SK-N-SH treated with all-trans-retinoic acid at 6 μM for 48 hours (cell line): ENCODE results near the gene ERGIC1.

Experiments used
- ARNTL ChIP-seq: fragments of 450-650 bp; formaldehyde crosslinking; IDR thresholded peaks from 2 replicates; pipeline ENCODE4 v1.5.0; 2020; ENCODE audit warnings: low read depth, mild to moderate bottlenecking, moderate library complexity, borderline replicate concordance
- BACH2 ChIP-seq: fragments of 250-450 bp; sonication (Bioruptor Pico); IDR thresholded peaks from 2 replicates; pipeline ENCODE4 v1.9.0; 2021; ENCODE audit warnings: mild to moderate bottlenecking, borderline replicate concordance
- ESRRG ChIP-seq: fragments of 250-450 bp; sonication (Bioruptor Pico); IDR thresholded peaks from 2 replicates; pipeline ENCODE4 v1.6.1; 2021; ENCODE audit warnings: mild to moderate bottlenecking
- GLIS3 ChIP-seq: fragments of 250-450 bp; sonication (Bioruptor Pico); IDR thresholded peaks from 2 replicates; pipeline ENCODE4 v1.5.0; 2020; ENCODE audit warnings: mild to moderate bottlenecking, moderate library complexity
- ISL1 ChIP-seq: fragments of 250-450 bp; sonication (Bioruptor Pico); IDR thresholded peaks from 2 replicates; pipeline ENCODE4 v2.1.2; 2022; ENCODE audit warnings: mild to moderate bottlenecking, moderate library complexity
- OSR1 ChIP-seq: fragments of 250-450 bp; sonication (Bioruptor Pico); IDR thresholded peaks from 2 replicates; pipeline ENCODE4 v1.8.0; 2022; ENCODE audit warnings: moderate library complexity, mild to moderate bottlenecking, inconsistent platforms
- SNAI2 ChIP-seq: fragments of 250-450 bp; sonication (Bioruptor Pico); IDR thresholded peaks from 2 replicates; pipeline ENCODE4 v1.5.0; 2020; ENCODE audit warnings: mild to moderate bottlenecking, moderate library complexity
- TOX ChIP-seq: fragments of 250-450 bp; sonication (Bioruptor Pico); IDR thresholded peaks from 2 replicates; pipeline ENCODE4 v1.8.0; 2021; ENCODE audit warnings: mild to moderate bottlenecking, moderate library complexity, borderline replicate concordance
- ZFP3 ChIP-seq: fragments of 250-450 bp; sonication (Bioruptor Pico); IDR thresholded peaks from 2 replicates; pipeline ENCODE4 v1.5.0; 2020; ENCODE audit warnings: mild to moderate bottlenecking, moderate library complexity
- ZFP30 ChIP-seq: fragments of 450-650 bp; formaldehyde crosslinking; IDR thresholded peaks from 2 replicates; pipeline ENCODE4 v1.5.0; 2022; ENCODE audit warnings: mild to moderate bottlenecking, moderate library complexity
- TF ChIP-seq, protein P1 (sequence below): fragments of 250-450 bp; sonication (Bioruptor Pico); IDR thresholded peaks from 2 replicates; pipeline ENCODE4 v1.8.0; 2020; ENCODE audit warnings: mild to moderate bottlenecking, moderate library complexity, borderline replicate concordance
- TF ChIP-seq, protein P2 (sequence below): fragments of 250-450 bp; sonication (Bioruptor Pico); IDR thresholded peaks from 2 replicates; pipeline ENCODE4 v1.5.1; 2020; ENCODE audit warnings: low read depth, mild to moderate bottlenecking, moderate library complexity

DNA sequence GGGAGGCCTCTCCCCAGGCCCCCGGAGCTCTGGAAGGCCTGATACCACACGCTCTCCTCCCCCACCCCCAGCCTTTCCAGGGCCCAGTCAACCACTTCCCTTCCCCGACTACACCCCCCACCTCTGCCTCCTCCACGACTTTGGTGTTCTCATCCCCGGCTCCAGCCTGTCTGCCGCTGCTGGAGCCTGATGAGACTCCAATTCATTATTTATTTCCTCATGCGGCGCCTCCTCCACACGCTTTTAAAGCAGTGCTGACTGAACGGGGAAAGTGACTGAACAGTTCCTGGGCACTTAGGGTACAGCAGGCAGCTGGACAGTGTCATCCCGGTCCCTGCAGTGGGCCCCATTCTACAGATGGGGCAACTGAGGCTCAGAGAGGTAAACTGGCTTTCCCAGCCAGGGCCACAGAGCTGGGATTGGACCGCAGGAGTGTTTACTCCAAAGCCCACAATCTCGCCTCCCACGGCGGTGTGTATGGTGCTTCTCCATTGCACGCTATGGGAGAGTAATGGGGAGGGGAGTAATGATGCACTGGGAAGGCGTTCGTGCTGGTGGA lies 109.3 kb downstream of the ERGIC1 start:
- no peak for TF ChIP-seq BACH2 (CRISPR knock-in tag)
- TF ChIP-seq ARNTL (CRISPR knock-in tag): no peak
- no peak for TF ChIP-seq OSR1 (CRISPR knock-in tag)
- peak; percentile 58; the same call in 1 of the 2 replicates for TF ChIP-seq ZFP3 (CRISPR knock-in tag)
- no peak for TF ChIP-seq ESRRG (CRISPR knock-in tag)
- peak; percentile 70 for TF ChIP-seq ISL1 (CRISPR knock-in tag)
- TF ChIP-seq SNAI2 (CRISPR knock-in tag): no peak
- no peak for TF ChIP-seq TOX (CRISPR knock-in tag)
- TF ChIP-seq, protein P1, sequence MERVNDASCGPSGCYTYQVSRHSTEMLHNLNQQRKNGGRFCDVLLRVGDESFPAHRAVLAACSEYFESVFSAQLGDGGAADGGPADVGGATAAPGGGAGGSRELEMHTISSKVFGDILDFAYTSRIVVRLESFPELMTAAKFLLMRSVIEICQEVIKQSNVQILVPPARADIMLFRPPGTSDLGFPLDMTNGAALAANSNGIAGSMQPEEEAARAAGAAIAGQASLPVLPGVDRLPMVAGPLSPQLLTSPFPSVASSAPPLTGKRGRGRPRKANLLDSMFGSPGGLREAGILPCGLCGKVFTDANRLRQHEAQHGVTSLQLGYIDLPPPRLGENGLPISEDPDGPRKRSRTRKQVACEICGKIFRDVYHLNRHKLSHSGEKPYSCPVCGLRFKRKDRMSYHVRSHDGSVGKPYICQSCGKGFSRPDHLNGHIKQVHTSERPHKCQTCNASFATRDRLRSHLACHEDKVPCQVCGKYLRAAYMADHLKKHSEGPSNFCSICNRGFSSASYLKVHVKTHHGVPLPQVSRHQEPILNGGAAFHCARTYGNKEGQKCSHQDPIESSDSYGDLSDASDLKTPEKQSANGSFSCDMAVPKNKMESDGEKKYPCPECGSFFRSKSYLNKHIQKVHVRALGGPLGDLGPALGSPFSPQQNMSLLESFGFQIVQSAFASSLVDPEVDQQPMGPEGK (CRISPR knock-in tag): no peak
- TF ChIP-seq, protein P2, sequence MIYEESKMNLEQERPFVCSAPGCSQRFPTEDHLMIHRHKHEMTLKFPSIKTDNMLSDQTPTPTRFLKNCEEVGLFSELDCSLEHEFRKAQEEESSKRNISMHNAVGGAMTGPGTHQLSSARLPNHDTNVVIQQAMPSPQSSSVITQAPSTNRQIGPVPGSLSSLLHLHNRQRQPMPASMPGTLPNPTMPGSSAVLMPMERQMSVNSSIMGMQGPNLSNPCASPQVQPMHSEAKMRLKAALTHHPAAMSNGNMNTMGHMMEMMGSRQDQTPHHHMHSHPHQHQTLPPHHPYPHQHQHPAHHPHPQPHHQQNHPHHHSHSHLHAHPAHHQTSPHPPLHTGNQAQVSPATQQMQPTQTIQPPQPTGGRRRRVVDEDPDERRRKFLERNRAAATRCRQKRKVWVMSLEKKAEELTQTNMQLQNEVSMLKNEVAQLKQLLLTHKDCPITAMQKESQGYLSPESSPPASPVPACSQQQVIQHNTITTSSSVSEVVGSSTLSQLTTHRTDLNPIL (CRISPR knock-in tag): no peak
- no peak for TF ChIP-seq ZFP30
- TF ChIP-seq GLIS3: no peak
